Neural progenitor cell (in vitro differentiated cells): ENCODE data around the gene NOPCHAP1. TPM values are rescaled to one million over a fixed set of nuclear protein-coding genes. Genes with fewer than 3 reads are reported as not detected.

Experiments used
- DNase-seq: peaks from one replicate; pipeline ENCODE4 v3.0.0-alpha.2; 2016; ENCODE audit warnings: low spot score
- H2AFZ ChIP-seq: fragments of 200-600 bp; sonication (generic); replicated peaks from 2 replicates; pipeline ENCODE4 v1.6.1; 2016; ENCODE audit warnings: antibody characterized with exemption
- H3F3A ChIP-seq: fragments of 200-600 bp; sonication (generic); 2 replicates; pipeline ENCODE4 v1.6.1; 2016; ENCODE audit warnings: antibody characterized with exemption, low read depth
- H3K27ac ChIP-seq: fragments of 200-600 bp; sonication (generic); 2 replicates; pipeline ENCODE4 v1.5.1; 2016; ENCODE audit warnings: mild to moderate bottlenecking
- H3K27me3 ChIP-seq: fragments of 200-600 bp; sonication (generic); 2 replicates; pipeline ENCODE4 v1.6.1; 2016; ENCODE audit warnings: mild to moderate bottlenecking, moderate library complexity
- H3K36me3 ChIP-seq: fragments of 200-600 bp; sonication (generic); 2 replicates; pipeline ENCODE4 v1.5.1; 2016
- H3K4me1 ChIP-seq: fragments of 200-600 bp; sonication (generic); 2 replicates; pipeline ENCODE4 v1.6.1; 2016; ENCODE audit warnings: mixed run types
- H3K4me2 ChIP-seq: fragments of 200-600 bp; sonication (generic); 2 replicates; pipeline ENCODE4 v1.6.1; 2016
- H3K4me3 ChIP-seq: fragments of 200-600 bp; sonication (generic); 2 replicates; pipeline ENCODE4 v1.5.1; 2016
- H3K79me2 ChIP-seq: fragments of 200-600 bp; sonication (generic); 2 replicates; pipeline ENCODE4 v1.6.1; 2016; ENCODE audit warnings: low read depth
- H3K9ac ChIP-seq: fragments of 200-600 bp; sonication (generic); 2 replicates; pipeline ENCODE4 v1.6.1; 2016
- H3K9me3 ChIP-seq: fragments of 200-600 bp; sonication (generic); 2 replicates; pipeline ENCODE4 v1.5.1; 2016; ENCODE audit warnings: low read depth
- H4K20me1 ChIP-seq: fragments of 200-600 bp; sonication (generic); 2 replicates; pipeline ENCODE4 v1.6.1; 2016; ENCODE audit warnings: low read depth
- H3K27ac Mint-ChIP-seq: 3 replicates; pipeline ENCODE4 v1.8.0; 2021; ENCODE audit warnings: mixed read lengths
- H3K27me3 Mint-ChIP-seq: 2 replicates; pipeline ENCODE4 v1.8.0; 2022; ENCODE audit warnings: low read depth, mild to moderate bottlenecking, inconsistent platforms, moderate library complexity, mixed read lengths; ENCODE audit not compliant: insufficient read depth
- H3K36me3 Mint-ChIP-seq: 3 replicates; pipeline ENCODE4 v1.8.0; 2021; ENCODE audit warnings: mixed read lengths
- H3K4me1 Mint-ChIP-seq: 3 replicates; pipeline ENCODE4 v1.8.0; 2021; ENCODE audit warnings: mixed read lengths
- H3K4me3 Mint-ChIP-seq: 3 replicates; pipeline ENCODE4 v1.8.0; 2021; ENCODE audit warnings: mild to moderate bottlenecking, moderate library complexity, mixed read lengths
- H3K9me3 Mint-ChIP-seq: 3 replicates; pipeline ENCODE4 v1.8.0; 2020; ENCODE audit warnings: mixed read lengths
- CTCF ChIP-seq: fragments of 200-600 bp; sonication (generic); IDR thresholded peaks from 2 replicates; pipeline ENCODE4 v1.5.1; 2017; ENCODE audit warnings: antibody characterized with exemption, mild to moderate bottlenecking
- EZH2 ChIP-seq: fragments of 200-600 bp; sonication (generic); IDR thresholded peaks from 2 replicates; pipeline ENCODE4 v1.6.1; 2017; ENCODE audit warnings: antibody characterized with exemption, mild to moderate bottlenecking, moderate library complexity
- EZH2phosphoT487 ChIP-seq: fragments of 200-600 bp; sonication (generic); IDR thresholded peaks from 2 replicates; pipeline ENCODE4 v1.6.1; 2017; ENCODE audit warnings: antibody characterized with exemption
- total RNA-seq: library from RNA; depleted of rRNA; stranded (reverse); fragments of >200 nt; gene quantifications from 2 replicates; pipeline ENCODE4 v1.2.3, GENCODE V29; 2015; ENCODE audit warnings: low replicate concordance

The NOPCHAP1 gene
- total RNA-seq, 1 donor from 2014 or later = 8.6 TPM

- H3K4me1 ChIP-seq = peaks cover 17% of the 10 kb centered on the region
- no peaks in the 10 kb centered on the region for H3K9me3 Mint-ChIP-seq
- peaks cover 2% of the 10 kb centered on the region for H3K27me3 Mint-ChIP-seq
- H3K4me3 Mint-ChIP-seq = no peak overlapping the region
- H3K9ac ChIP-seq = no peak overlapping the region
- H3K36me3 Mint-ChIP-seq = peaks cover 6% of the 10 kb centered on the region
- H3K4me3 ChIP-seq = no peak overlapping the region
- no peak overlapping the region for H3K27ac Mint-ChIP-seq
- no peak overlapping the region for H3K27ac ChIP-seq
- DNase-seq = no peak
- no peaks in the 10 kb centered on the region for H3K27me3 ChIP-seq
- TF ChIP-seq EZH2phosphoT487 (no peak), EZH2 (no peak), CTCF (no peak)
- H3K4me1 Mint-ChIP-seq = peaks cover 16% of the 10 kb centered on the region
- H2AFZ ChIP-seq = no peak overlapping the region
- no peaks in the 10 kb centered on the region for H3K9me3 ChIP-seq
- H3K4me2 ChIP-seq = no peak overlapping the region
- H4K20me1 ChIP-seq = peaks cover 8% of the 10 kb centered on the region
- peaks cover 13% of the 10 kb centered on the region for H3F3A ChIP-seq
- H3K79me2 ChIP-seq = no peaks in the 10 kb centered on the region
- no peaks in the 10 kb centered on the region for H3K36me3 ChIP-seq
These were observed 34.3 kb downstream of the NOPCHAP1 start for GRCh38 chr12:105020241-105020962.

- no peak overlapping the region for H3K4me2 ChIP-seq
- Mint-ChIP-seq H3K36me3 (no peaks in the 10 kb centered on the region), H3K27me3 (peaks cover 2% of the 10 kb centered on the region), H3K4me1 (peaks cover 7% of the 10 kb centered on the region), H3K9me3 (no peaks in the 10 kb centered on the region), H3K27ac (no peak overlapping the region), H3K4me3 (no peak overlapping the region)
- peaks cover 6% of the 10 kb centered on the region for H3K4me1 ChIP-seq
- no peak for DNase-seq
- no peaks in the 10 kb centered on the region for H3K27me3 ChIP-seq
- no peak overlapping the region for H3K9ac ChIP-seq
- no peaks in the 10 kb centered on the region for H3K79me2 ChIP-seq
- H2AFZ ChIP-seq = no peak overlapping the region
- no peaks in the 10 kb centered on the region for H4K20me1 ChIP-seq
- H3K4me3 ChIP-seq = no peak overlapping the region
- TF ChIP-seq CTCF = no peak
- no peak for TF ChIP-seq EZH2
- no peak for TF ChIP-seq EZH2phosphoT487
- no peaks in the 10 kb centered on the region for H3K36me3 ChIP-seq
- no peaks in the 10 kb centered on the region for H3K9me3 ChIP-seq
- H3F3A ChIP-seq = no peaks in the 10 kb centered on the region
- H3K27ac ChIP-seq = no peak overlapping the region
These were observed 38.8 kb downstream of the NOPCHAP1 start for GRCh38 chr12:105024928-105025327.

- Mint-ChIP-seq H3K27me3 (peaks cover 2% of the 10 kb centered on the region), H3K27ac (no peak overlapping the region), H3K4me3 (no peak overlapping the region), H3K4me1 (peaks cover 7% of the 10 kb centered on the region), H3K36me3 (no peaks in the 10 kb centered on the region), H3K9me3 (no peaks in the 10 kb centered on the region)
- H3K9me3 ChIP-seq = no peaks in the 10 kb centered on the region
- no peak overlapping the region for H3K9ac ChIP-seq
- no peaks in the 10 kb centered on the region for H3K27me3 ChIP-seq
- no peak overlapping the region for H2AFZ ChIP-seq
- H3K27ac ChIP-seq = no peak overlapping the region
- H3K79me2 ChIP-seq = no peaks in the 10 kb centered on the region
- no peak for DNase-seq
- no peak overlapping the region for H3K4me2 ChIP-seq
- peaks cover 6% of the 10 kb centered on the region for H3K4me1 ChIP-seq
- H3F3A ChIP-seq = no peaks in the 10 kb centered on the region
- no peak for TF ChIP-seq EZH2
- no peak for TF ChIP-seq EZH2phosphoT487
- TF ChIP-seq CTCF = no peak
- no peaks in the 10 kb centered on the region for H4K20me1 ChIP-seq
- H3K36me3 ChIP-seq = no peaks in the 10 kb centered on the region
- H3K4me3 ChIP-seq = no peak overlapping the region
These were observed 39.8 kb downstream of the NOPCHAP1 start for GRCh38 chr12:105025890-105026289.
